ENCODE results near the gene DSG1.

DSG1 gene

DNA sequence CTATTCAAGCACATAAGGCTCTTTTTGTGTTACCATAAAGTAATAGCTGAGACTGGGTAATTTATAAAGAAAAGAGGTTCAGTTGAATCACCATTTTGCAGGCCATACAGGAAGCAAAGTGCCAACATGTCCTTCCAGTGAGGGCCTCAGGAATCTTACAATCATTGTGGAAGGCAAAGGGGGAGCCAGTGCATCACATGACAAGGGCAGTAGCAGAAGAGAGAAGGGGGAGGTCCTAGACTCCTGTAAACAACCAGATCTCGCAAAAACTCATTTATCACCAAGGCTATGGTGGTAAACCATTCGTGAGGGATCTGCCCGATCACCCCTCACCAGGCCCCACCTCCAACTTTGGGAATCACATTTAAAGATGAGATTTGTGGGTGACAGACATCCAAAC lies 75.3 kb downstream of the DSG1 start:
- CTCF ChIA-PET: interaction anchor here (1.2 kb wide), 1 partner anchor 12 kb away, joined by 3 read pairs; no protein-coding TSS in a partner anchor
- POLR2A ChIA-PET: no interaction called here
- TF ChIP-seq, protein P1, sequence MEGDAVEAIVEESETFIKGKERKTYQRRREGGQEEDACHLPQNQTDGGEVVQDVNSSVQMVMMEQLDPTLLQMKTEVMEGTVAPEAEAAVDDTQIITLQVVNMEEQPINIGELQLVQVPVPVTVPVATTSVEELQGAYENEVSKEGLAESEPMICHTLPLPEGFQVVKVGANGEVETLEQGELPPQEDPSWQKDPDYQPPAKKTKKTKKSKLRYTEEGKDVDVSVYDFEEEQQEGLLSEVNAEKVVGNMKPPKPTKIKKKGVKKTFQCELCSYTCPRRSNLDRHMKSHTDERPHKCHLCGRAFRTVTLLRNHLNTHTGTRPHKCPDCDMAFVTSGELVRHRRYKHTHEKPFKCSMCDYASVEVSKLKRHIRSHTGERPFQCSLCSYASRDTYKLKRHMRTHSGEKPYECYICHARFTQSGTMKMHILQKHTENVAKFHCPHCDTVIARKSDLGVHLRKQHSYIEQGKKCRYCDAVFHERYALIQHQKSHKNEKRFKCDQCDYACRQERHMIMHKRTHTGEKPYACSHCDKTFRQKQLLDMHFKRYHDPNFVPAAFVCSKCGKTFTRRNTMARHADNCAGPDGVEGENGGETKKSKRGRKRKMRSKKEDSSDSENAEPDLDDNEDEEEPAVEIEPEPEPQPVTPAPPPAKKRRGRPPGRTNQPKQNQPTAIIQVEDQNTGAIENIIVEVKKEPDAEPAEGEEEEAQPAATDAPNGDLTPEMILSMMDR (IDR thresholded peaks at IDR 0.05; ENCODE audit: control extremely low read depth, extremely low read depth, low read depth, missing control alignments): no peak
- DNase-seq (ENCODE audit: extremely low spot score): no peak

DNA sequence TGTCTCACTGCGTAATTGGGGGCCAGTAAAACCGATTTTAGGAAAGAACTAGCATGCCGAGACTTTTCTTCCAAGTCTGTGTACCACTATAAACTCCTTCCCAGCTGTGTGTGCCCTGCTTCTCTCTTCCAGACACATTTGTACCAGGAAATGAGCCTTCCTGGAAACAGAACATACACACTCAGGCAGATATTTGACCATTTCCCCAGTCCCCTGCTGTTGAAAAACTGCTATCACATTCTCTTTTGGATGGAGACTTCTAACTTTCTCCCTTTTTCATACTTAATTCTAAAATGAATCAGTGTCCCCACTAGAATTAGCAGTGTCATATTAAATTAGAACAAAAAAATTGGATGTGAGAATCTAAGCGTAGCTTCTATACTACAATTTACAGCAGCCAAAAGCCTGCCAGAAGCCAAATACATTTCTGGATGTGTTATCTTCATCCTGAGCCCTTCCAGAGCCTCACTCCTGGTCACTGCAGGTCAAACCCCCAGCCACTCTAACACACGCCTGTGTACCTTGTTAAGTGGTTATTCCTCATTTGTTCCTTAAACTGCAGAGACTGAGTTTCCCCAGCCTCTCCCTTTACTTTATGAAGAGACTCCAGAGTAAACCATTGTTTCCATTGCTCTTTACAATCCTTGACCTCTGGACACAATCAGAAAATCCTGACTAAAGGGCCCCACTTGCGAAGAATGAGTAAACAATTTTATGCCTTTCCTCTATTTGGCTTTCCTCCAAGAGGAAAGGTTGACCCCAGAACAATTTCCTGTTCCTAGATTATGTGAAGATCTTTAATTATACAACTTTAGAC lies 79.0 kb downstream of the DSG1 start:
- TF ChIP-seq, protein P1 (IDR thresholded peaks at IDR 0.05; ENCODE audit: control extremely low read depth, extremely low read depth, low read depth, missing control alignments): no peak
- DNase-seq (ENCODE audit: extremely low spot score): no peak
- CTCF ChIA-PET: interaction anchor here (2.0 kb wide), 1 partner anchor 27 kb away, joined by 7 read pairs; no protein-coding TSS in a partner anchor
- POLR2A ChIA-PET: no interaction called here

DNA sequence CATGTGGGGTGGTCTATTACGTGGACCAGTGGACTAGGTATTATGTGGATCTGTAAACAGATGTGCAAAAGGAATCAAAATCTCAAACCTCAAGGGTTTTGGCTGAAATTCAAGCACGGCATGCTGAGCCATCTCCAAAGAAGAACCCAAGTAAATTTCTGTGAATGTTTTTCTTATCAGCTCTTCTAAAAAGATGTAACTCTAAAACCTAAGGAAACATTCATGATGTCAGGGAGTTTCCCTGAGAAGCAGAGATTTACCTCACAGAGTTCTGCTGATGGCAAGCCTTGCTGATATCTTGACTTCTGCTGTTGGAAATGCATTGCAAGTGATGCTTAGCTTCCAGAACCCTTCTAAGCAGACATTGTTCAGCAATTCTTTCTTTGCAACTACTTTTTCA lies 80.2 kb downstream of the DSG1 start:
- no peak for DNase-seq (ENCODE audit: extremely low spot score)
- ChIA-PET POLR2A (no interaction called here), CTCF (interaction anchor here (2.0 kb wide), 1 partner anchor 26 kb away, joined by 7 read pairs; no protein-coding TSS in a partner anchor)
- TF ChIP-seq, protein P1 (IDR thresholded peaks at IDR 0.05; ENCODE audit: control extremely low read depth, extremely low read depth, low read depth, missing control alignments): no peak

DNA sequence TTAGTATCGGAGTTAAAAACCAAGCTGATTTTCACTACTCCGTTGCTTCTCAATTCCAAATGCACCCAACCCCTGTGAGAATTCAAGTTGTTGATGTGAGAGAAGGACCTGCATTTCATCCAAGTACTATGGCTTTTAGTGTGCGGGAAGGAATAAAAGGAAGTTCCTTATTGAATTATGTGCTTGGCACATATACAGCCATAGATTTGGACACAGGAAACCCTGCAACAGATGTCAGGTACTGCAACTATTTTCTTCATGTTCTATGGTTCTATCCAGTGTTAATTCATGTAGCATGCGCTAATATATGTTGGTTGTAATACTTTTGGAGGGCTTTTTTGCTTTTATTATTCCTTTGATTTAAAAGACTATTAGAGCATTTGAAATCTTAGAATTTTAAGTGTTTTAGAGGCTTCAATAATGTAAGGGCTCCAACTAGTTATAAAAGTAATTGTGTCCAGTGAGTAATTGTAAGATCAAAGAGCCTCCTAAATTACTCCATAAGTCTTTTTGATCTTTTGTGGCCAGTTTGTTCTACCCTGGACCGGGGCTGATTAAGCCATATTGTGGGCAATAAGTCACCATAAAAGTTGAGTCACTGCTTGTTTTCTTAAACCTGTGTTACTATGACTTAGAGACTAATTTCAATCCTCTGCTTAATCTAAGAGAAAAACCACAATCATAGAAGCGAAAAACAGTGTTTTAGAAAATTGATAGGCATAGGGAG lies 81.5 kb downstream of the DSG1 start:
- DNase-seq (ENCODE audit: extremely low spot score): no peak
- TF ChIP-seq, protein P1 (IDR thresholded peaks at IDR 0.05; ENCODE audit: control extremely low read depth, extremely low read depth, low read depth, missing control alignments): no peak
- CTCF ChIA-PET: no interaction called here
- POLR2A ChIA-PET: no interaction called here

DNA sequence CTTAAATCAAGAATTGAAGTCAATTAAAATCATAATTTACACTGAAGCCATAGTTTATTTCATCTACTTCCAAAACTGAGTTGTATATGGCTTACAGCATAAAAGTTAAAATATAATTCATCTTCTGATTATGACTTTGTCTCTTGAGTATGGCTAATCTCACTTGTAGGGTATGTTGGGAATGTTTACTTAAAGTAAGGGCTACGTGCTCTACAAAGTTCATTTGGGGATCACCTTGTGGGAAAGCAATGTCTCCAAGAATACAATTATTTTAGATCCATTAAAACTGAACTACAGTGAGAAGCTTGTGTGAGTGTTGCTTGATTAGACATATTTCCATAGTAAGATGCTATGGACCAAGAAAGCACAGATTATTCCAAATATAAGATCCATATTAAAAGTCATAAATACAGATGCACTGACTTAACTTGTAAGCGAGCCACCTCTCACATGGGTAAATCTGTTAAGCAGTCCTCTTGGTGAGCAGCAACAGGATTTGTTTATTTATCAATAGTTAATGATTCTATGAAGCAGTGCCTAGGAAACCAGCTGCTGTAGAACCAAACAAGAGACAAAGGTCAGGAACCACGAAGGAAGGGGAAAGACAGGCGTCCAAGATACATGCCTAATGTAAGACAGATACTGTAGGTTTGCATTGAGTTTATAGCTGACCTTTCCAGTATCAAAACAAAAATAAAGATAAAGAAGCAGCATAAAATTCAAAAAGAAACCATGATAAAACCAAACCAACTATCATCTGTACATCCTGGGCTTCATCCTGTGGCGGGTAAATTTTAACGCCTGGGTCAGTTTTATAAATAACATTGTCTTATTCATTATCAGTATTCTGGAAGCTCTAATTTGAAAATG lies 83.4 kb downstream of the DSG1 start:
- ChIA-PET CTCF (interaction anchor here (0.8 to 4.3 kb wide), 4 partner anchors 9 to 23 kb away, joined by 4 to 21 read pairs (median 6); no protein-coding TSS in a partner anchor), POLR2A (no interaction called here)
- TF ChIP-seq, protein P1 (IDR thresholded peaks at IDR 0.05; ENCODE audit: control extremely low read depth, extremely low read depth, low read depth, missing control alignments): no peak
- no peak for DNase-seq (ENCODE audit: extremely low spot score)

DNA sequence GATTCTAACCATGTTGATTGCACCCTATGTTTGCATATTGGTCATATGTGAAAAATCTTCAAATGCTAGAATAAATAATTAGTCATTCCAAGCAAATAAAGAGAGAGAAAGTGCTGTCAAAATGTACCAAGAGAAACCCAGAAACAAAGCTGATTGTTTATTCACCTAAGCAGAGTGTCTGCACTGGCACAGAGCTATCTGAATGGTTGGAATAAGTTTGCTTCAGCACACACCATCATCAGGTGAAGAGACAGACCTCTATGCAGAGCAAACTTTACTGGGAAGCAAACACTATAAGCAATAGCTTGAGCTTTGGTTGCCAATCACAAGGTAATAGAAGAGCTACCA lies 84.0 kb downstream of the DSG1 start:
- TF ChIP-seq, protein P1 (IDR thresholded peaks at IDR 0.05; ENCODE audit: control extremely low read depth, extremely low read depth, low read depth, missing control alignments): no peak
- DNase-seq (ENCODE audit: extremely low spot score): no peak
- CTCF ChIA-PET: interaction anchor here (0.8 to 4.3 kb wide), 5 partner anchors 8 to 25 kb away, joined by 4 to 21 read pairs (median 5); no protein-coding TSS in a partner anchor
- POLR2A ChIA-PET: no interaction called here

Measured in GM10248 (cell line).